ENCODE data around the gene COX17. TPM values are rescaled to one million over a fixed set of nuclear protein-coding genes. Genes with fewer than 3 reads are reported as not detected.
A peak's percentile ranks its signal among the peaks of the same experiment; 100 is the strongest.

Gene COX17
- total RNA-seq, 1 experiment from 2014 or later = 51.6 TPM

- no peaks in the 10 kb centered on the region for H3K9me2 ChIP-seq (ENCODE audit: insufficient read depth)
- TF ChIP-seq SP1 (IDR thresholded peaks at IDR 0.05; ENCODE audit: low read depth) = no peak
- TF ChIP-seq CBX3 (IDR thresholded peaks at IDR 0.05; ENCODE audit: low read depth) = no peak; the same call in 1 of the 2 replicates
- TF ChIP-seq TCF7L2 (IDR thresholded peaks at IDR 0.05; ENCODE audit: borderline replicate concordance, extremely low read depth, insufficient read depth, insufficient read length) = no peak
- TF ChIP-seq SRF (IDR thresholded peaks at IDR 0.05; ENCODE audit: low read depth) = no peak
- TF ChIP-seq POLR2AphosphoS5 (IDR thresholded peaks at IDR 0.05; ENCODE audit: low read depth, low read length) = no peak; the same call in 1 of the 2 replicates
- no peak for TF ChIP-seq REST (IDR thresholded peaks at IDR 0.05; ENCODE audit: low read depth)
- TF ChIP-seq ELF1 (IDR thresholded peaks at IDR 0.05; ENCODE audit: borderline replicate concordance, low read depth) = no peak
- peak overlapping the region; percentile 93 for H3K4me2 ChIP-seq (ENCODE audit: low read length)
- DNase-seq (ENCODE audit: low read depth, low spot score) (no peak), ATAC-seq (peak; percentile 8; the same call in 1 of the 2 replicates)
- H3K4me1 ChIP-seq (ENCODE audit: control insufficient read depth in 1 of 2, insufficient read depth in 2 of 2, low read length in 2 of 2) = peaks cover 3 to 14% of the 10 kb centered on the region in 2 experiments; a peak in 3 of 4 replicates
- H3K27ac ChIP-seq (ENCODE audit: low read depth, low read length) = peak overlapping the region; percentile 53; the same call in 1 of the 2 replicates
- POLR2A ChIA-PET = no interaction called here
- peaks cover 21% of the 10 kb centered on the region for H3K79me2 ChIP-seq (ENCODE audit: insufficient read depth, low read length)
- no peaks in the 10 kb centered on the region for H4K20me1 ChIP-seq (ENCODE audit: insufficient read depth)
- peak overlapping the region; percentile 62 for H3K9ac ChIP-seq (ENCODE audit: low read length)
- intact Hi-C loops (cut with micrococcal nuclease) = loop anchor here (10.0 kb wide), 2 partner anchors 213 to 643 kb away; partner anchors contain the start of genes IGSF11, POGLUT1 and TMEM39A
- peak overlapping the region; percentile 74 to 87 for H3K4me3 ChIP-seq (replicated peaks in 1 of 2; ENCODE audit: low read depth in 1 of 2, low read length in 2 of 2)
- TSS peak; percentile 96 for BruUV-seq (replicated peaks)
- RAD21 ChIA-PET (ENCODE audit: low non-redundant PET in 1 of 2, low total read pairs in 2 of 2, uncharacterized antibody in 2 of 2, unreplicated experiment in 2 of 2) = interaction anchor here in 1 of 2 experiments (1.3 kb wide), 1 partner anchor 77 kb away, joined by 3 read pairs; no protein-coding TSS in a partner anchor
- H3K36me3 ChIP-seq (ENCODE audit: control insufficient read depth in 1 of 2, insufficient read depth in 2 of 2, low read length in 2 of 2) = peaks cover 10 to 19% of the 10 kb centered on the region in 2 experiments
- peak overlapping the region; percentile 95 for H2AFZ ChIP-seq (ENCODE audit: low read depth, low read length, poor library complexity, severe bottlenecking)
- CTCF ChIA-PET = no interaction called here
- no peaks in the 10 kb centered on the region for H3K27me3 ChIP-seq (ENCODE audit: insufficient read depth, low read length)
- no peaks in the 10 kb centered on the region for H3K9me3 ChIP-seq (ENCODE audit: control insufficient read depth in 1 of 2, insufficient read depth in 1 of 2, low read depth in 1 of 2, low read length in 2 of 2)
Observed at GRCh38 chr3:119677641-119677934, 382 bp upstream of the COX17 start.
